ENCODE measurements around the gene MUSTN1.

DNA sequence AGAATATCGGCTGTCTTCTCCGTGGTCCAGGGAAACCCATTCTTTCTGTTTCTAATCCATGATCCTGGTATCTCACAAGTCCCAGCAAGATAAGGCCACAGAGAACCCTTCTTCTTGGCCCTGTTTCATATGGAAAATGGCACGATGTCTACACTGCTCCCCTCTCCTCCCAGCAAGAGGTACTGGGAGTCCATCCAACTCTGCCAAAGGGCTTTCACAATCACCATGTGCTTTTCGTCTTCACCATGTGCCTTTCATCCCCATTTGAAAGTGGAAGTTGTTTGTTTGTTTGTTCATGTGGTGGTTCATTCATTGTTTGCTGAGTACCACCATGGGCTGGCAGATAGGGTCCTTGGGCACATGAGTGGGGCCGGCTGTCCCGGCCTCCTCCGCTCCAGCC is 34.7 kb downstream of the MUSTN1 start:
- TF ChIP-seq, protein P1, sequence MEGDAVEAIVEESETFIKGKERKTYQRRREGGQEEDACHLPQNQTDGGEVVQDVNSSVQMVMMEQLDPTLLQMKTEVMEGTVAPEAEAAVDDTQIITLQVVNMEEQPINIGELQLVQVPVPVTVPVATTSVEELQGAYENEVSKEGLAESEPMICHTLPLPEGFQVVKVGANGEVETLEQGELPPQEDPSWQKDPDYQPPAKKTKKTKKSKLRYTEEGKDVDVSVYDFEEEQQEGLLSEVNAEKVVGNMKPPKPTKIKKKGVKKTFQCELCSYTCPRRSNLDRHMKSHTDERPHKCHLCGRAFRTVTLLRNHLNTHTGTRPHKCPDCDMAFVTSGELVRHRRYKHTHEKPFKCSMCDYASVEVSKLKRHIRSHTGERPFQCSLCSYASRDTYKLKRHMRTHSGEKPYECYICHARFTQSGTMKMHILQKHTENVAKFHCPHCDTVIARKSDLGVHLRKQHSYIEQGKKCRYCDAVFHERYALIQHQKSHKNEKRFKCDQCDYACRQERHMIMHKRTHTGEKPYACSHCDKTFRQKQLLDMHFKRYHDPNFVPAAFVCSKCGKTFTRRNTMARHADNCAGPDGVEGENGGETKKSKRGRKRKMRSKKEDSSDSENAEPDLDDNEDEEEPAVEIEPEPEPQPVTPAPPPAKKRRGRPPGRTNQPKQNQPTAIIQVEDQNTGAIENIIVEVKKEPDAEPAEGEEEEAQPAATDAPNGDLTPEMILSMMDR (IDR thresholded peaks at IDR 0.05) = no peak
- TF ChIP-seq POLR2A (IDR thresholded peaks at IDR 0.05) (no peak), POLR2AphosphoS5 (IDR thresholded peaks at IDR 0.05; ENCODE audit: insufficient read depth in 1 of 2, low read depth in 1 of 2) (no peak)
